Measurements from ENCODE around the gene PRKRA.

DNA sequence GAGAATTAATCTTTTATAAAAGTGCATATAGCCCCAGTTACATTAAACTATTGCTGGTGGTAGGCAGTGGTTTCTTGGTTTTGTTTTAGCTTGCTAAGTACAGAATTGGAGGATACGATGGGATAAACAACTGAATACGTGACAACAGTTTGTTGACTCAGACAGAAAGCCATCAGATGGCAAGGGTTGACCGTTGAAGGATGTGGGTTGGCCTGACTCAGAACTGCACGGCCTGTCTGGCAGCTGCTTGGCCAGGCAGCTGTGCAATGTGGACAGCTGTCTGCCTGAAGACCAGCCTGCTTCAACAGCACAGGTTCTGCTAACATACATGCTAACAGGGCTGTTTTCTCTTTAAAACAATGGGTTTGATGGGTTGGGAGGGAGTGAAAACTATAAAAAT lies 46.6 kb downstream of the PRKRA start:
- TF ChIP-seq CTCF (IDR thresholded peaks at IDR 0.05; ENCODE audit: low read depth, low read length, poor library complexity, severe bottlenecking) (no peak), EZH2phosphoT487 (IDR thresholded peaks at IDR 0.05; ENCODE audit: borderline replicate concordance, low read length) (no peak)
